HAP-1 (cell line): ENCODE results near the gene PCSK5.
A peak's percentile ranks its signal among the peaks of the same experiment; 100 is the strongest.
"Not testable (repeated sequence)": the region's sequence is repeated elsewhere in the genome, so short reads cannot be mapped to it uniquely, and the experiment has no call there.

ENCODE experiments used
- DNase-seq, 2 experiments: peaks; one replicate each; pipeline ENCODE4 v3.0.0-alpha.2; 2016 to 2020; ENCODE audit warnings: low spot score in 2 of 2
- H3K27me3 ChIP-seq: fragments of 250-450 bp; sonication (Bioruptor Pico); 2 replicates; pipeline ENCODE4 v1.5.1; 2020; ENCODE audit warnings: low read depth, mild to moderate bottlenecking, moderate library complexity
- H3K36me3 ChIP-seq: fragments of 250-450 bp; sonication (Bioruptor Pico); replicated peaks from 2 replicates; pipeline ENCODE4 v1.5.1; 2020; ENCODE audit warnings: mild to moderate bottlenecking
- H3K4me1 ChIP-seq: fragments of 250-450 bp; sonication (Bioruptor Pico); 2 replicates; pipeline ENCODE4 v1.5.1; 2020; ENCODE audit warnings: mild to moderate bottlenecking
- H3K4me3 ChIP-seq: fragments of 250-450 bp; sonication (Bioruptor Pico); 2 replicates; pipeline ENCODE4 v1.5.1; 2020; ENCODE audit warnings: mild to moderate bottlenecking, moderate library complexity
- H3K9me3 ChIP-seq: fragments of 250-450 bp; sonication (Bioruptor Pico); 2 replicates; pipeline ENCODE4 v1.5.1; 2020; ENCODE audit warnings: mild to moderate bottlenecking, moderate library complexity
- in situ Hi-C: fragments of 300-500 bp; cut with MboI; formaldehyde crosslinking; loops from 3 replicates; pipeline ENCODE4 v1.14.3; 2020; ENCODE audit warnings: low sequenced_read_pairs, inconsistent platforms, mixed read lengths

PCSK5 gene

GRCh38 chr9:75890472-75891276 is at the start of gene PCSK5:
Gene PCSK5 (plus strand): TSS chr9:75890673. CDS start chr9:75891182, 509 bp downstream.
- in situ Hi-C loops = no loop called here
- DNase-seq = peak; percentile 89 to 95
- Histone ChIP-seq H3K27me3 (peaks cover 6% of the 10 kb centered on the region; the same call in 1 of the 2 replicates), H3K36me3 (no peaks in the 10 kb centered on the region), H3K4me3 (peak within 1 kb of the TSS; percentile 78), H3K4me1 (peaks cover 8% of the 10 kb centered on the region), H3K9me3 (no peaks in the 10 kb centered on the region)

GRCh38 chr9:75844321-75844720 is 46.2 kb upstream of the PCSK5 start:
- in situ Hi-C loops = loop anchor here (25.0 kb wide), 1 partner anchor 443 kb away; no protein-coding TSS in a partner anchor
- DNase-seq = no peak
- Histone ChIP-seq H3K9me3 (no peaks in the 10 kb centered on the region), H3K4me3 (no peak overlapping the region), H3K36me3 (no peaks in the 10 kb centered on the region), H3K27me3 (no peaks in the 10 kb centered on the region), H3K4me1 (peaks cover 6% of the 10 kb centered on the region; the same call in 1 of the 2 replicates)

- H3K27me3 ChIP-seq = no peaks in the 10 kb centered on the region
- DNase-seq = no peak
- no peaks in the 10 kb centered on the region for H3K9me3 ChIP-seq
- in situ Hi-C loops = loop anchor here (25.0 kb wide), 1 partner anchor 441 kb away; no protein-coding TSS in a partner anchor
- no peak overlapping the region for H3K4me3 ChIP-seq
- peaks cover 6% of the 10 kb centered on the region; the same call in 1 of the 2 replicates for H3K4me1 ChIP-seq
- H3K36me3 ChIP-seq = no peaks in the 10 kb centered on the region
Observed at GRCh38 chr9:75845806-75846205, 44.7 kb upstream of the PCSK5 start.

- DNase-seq = no peak
- Histone ChIP-seq H3K36me3 (no peaks in the 10 kb centered on the region), H3K27me3 (no peaks in the 10 kb centered on the region), H3K9me3 (no peaks in the 10 kb centered on the region), H3K4me3 (no peak overlapping the region), H3K4me1 (no peaks in the 10 kb centered on the region)
- in situ Hi-C loops = loop anchor here (25.0 kb wide), 1 partner anchor 440 kb away; no protein-coding TSS in a partner anchor
Observed at GRCh38 chr9:75847085-75847484, 43.4 kb upstream of the PCSK5 start.

- Histone ChIP-seq H3K36me3 (no peaks in the 10 kb centered on the region), H3K4me1 (no peaks in the 10 kb centered on the region), H3K9me3 (no peaks in the 10 kb centered on the region), H3K27me3 (no peaks in the 10 kb centered on the region), H3K4me3 (no peak overlapping the region)
- no peak for DNase-seq
- in situ Hi-C loops = no loop called here
Observed at GRCh38 chr9:75850459-75851200, 39.8 kb upstream of the PCSK5 start.

GRCh38 chr9:75851917-75852316 is 38.6 kb upstream of the PCSK5 start:
- H3K4me3 ChIP-seq = no peak overlapping the region
- in situ Hi-C loops = no loop called here

GRCh38 chr9:75852746-75853145 is 37.7 kb upstream of the PCSK5 start:
- Histone ChIP-seq H3K27me3 (peaks cover 3% of the 10 kb centered on the region; the same call in 1 of the 2 replicates), H3K9me3 (no peaks in the 10 kb centered on the region), H3K4me1 (no peaks in the 10 kb centered on the region), H3K36me3 (no peaks in the 10 kb centered on the region), H3K4me3 (no peak overlapping the region)
- in situ Hi-C loops = no loop called here
- DNase-seq = no peak

More at GRCh38 chr9:75851917-75852316, 38.6 kb upstream of the PCSK5 start:
- Histone ChIP-seq H3K9me3 (no peaks in the 10 kb centered on the region), H3K27me3 (no peaks in the 10 kb centered on the region; the same call in 1 of the 2 replicates), H3K4me1 (no peaks in the 10 kb centered on the region), H3K36me3 (no peaks in the 10 kb centered on the region)
- no peak for DNase-seq

- no peaks in the 10 kb centered on the region for H3K9me3 ChIP-seq
- in situ Hi-C loops = no loop called here
- DNase-seq = peak; percentile 13 to 18
- no peaks in the 10 kb centered on the region for H3K4me1 ChIP-seq
- H3K27me3 ChIP-seq = peaks cover 3% of the 10 kb centered on the region; the same call in 1 of the 2 replicates
- no peaks in the 10 kb centered on the region for H3K36me3 ChIP-seq
- no peak overlapping the region for H3K4me3 ChIP-seq
Observed at GRCh38 chr9:75855509-75855908, 35.0 kb upstream of the PCSK5 start.

- Histone ChIP-seq H3K9me3 (no peaks in the 10 kb centered on the region), H3K36me3 (no peaks in the 10 kb centered on the region), H3K4me1 (no peaks in the 10 kb centered on the region), H3K27me3 (peaks cover 3% of the 10 kb centered on the region; the same call in 1 of the 2 replicates), H3K4me3 (no peak overlapping the region)
- in situ Hi-C loops = no loop called here
- DNase-seq = no peak
Observed at GRCh38 chr9:75858497-75859092, 31.9 kb upstream of the PCSK5 start.

GRCh38 chr9:75864266-75864665 is 26.2 kb upstream of the PCSK5 start:
- in situ Hi-C loops = no loop called here
- H3K4me3 ChIP-seq = no peak overlapping the region
- peaks cover 3% of the 10 kb centered on the region for H3K27me3 ChIP-seq
- no peaks in the 10 kb centered on the region for H3K4me1 ChIP-seq
- no peaks in the 10 kb centered on the region for H3K9me3 ChIP-seq
- DNase-seq = no peak
- H3K36me3 ChIP-seq = no peaks in the 10 kb centered on the region

- Histone ChIP-seq H3K9me3 (no peaks in the 10 kb centered on the region), H3K4me3 (no peak overlapping the region), H3K4me1 (no peaks in the 10 kb centered on the region), H3K27me3 (peaks cover 3% of the 10 kb centered on the region; the same call in 1 of the 2 replicates), H3K36me3 (no peaks in the 10 kb centered on the region)
- in situ Hi-C loops = no loop called here
- DNase-seq = peak; percentile 34 to 67
Observed at GRCh38 chr9:75866273-75866871, 24.1 kb upstream of the PCSK5 start.

GRCh38 chr9:75868526-75868925 is 21.9 kb upstream of the PCSK5 start:
- H3K36me3 ChIP-seq, H3K9me3 ChIP-seq, DNase-seq, H3K4me1 ChIP-seq, H3K27me3 ChIP-seq, H3K4me3 ChIP-seq, in situ Hi-C loops: not testable (repeated sequence)

- no peak overlapping the region for H3K4me3 ChIP-seq
- in situ Hi-C loops = no loop called here
- no peak for DNase-seq
Observed at GRCh38 chr9:75869236-75869635, 21.2 kb upstream of the PCSK5 start.

More at GRCh38 chr9:75869236-75869635, 21.2 kb upstream of the PCSK5 start:
- Histone ChIP-seq H3K9me3 (no peaks in the 10 kb centered on the region), H3K4me1 (no peaks in the 10 kb centered on the region), H3K36me3 (no peaks in the 10 kb centered on the region), H3K27me3 (peaks cover 3% of the 10 kb centered on the region; the same call in 1 of the 2 replicates)
